Renal cortical epithelial cell (primary cell): Measurements from ENCODE around the gene PGLYRP1. TPM values are rescaled to one million over a fixed set of nuclear protein-coding genes. Genes with fewer than 3 reads are reported as not detected.

Source experiments
- DNase-seq: peaks from one replicate; pipeline ENCODE4 v3.0.0-alpha.2; 2011; ENCODE audit warnings: low read depth
- total RNA-seq: library from RNA; depleted of rRNA; stranded (reverse); fragments of >200 nt; gene quantifications from 2 replicates; pipeline ENCODE4 v1.2.3, GENCODE V29; 2014

Gene PGLYRP1
- total RNA-seq, 1 donor from 2014 or later: not detected

DNA sequence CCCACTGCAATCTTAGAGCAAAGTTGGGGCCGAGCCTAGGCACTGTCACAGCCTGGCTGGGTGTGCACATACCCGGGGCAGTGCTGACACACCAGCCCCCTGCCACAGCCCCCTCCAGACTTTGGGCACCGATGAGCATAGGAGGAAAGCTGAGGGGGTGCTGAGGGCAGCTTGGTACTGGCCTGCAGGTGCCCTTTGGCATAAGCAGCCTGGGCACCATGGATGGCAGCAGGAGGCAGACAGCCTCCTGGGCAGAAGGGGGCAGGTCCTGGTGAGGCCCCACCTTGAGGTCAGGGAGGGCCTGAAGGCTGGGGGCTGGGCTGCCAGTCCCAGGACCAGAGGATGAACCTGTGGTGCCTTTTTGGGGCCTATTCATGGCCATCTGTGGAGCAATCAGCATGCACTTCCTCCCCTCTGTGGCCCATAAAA, 9.8 kb upstream of the PGLYRP1 start:
- DNase-seq: no peak

DNA sequence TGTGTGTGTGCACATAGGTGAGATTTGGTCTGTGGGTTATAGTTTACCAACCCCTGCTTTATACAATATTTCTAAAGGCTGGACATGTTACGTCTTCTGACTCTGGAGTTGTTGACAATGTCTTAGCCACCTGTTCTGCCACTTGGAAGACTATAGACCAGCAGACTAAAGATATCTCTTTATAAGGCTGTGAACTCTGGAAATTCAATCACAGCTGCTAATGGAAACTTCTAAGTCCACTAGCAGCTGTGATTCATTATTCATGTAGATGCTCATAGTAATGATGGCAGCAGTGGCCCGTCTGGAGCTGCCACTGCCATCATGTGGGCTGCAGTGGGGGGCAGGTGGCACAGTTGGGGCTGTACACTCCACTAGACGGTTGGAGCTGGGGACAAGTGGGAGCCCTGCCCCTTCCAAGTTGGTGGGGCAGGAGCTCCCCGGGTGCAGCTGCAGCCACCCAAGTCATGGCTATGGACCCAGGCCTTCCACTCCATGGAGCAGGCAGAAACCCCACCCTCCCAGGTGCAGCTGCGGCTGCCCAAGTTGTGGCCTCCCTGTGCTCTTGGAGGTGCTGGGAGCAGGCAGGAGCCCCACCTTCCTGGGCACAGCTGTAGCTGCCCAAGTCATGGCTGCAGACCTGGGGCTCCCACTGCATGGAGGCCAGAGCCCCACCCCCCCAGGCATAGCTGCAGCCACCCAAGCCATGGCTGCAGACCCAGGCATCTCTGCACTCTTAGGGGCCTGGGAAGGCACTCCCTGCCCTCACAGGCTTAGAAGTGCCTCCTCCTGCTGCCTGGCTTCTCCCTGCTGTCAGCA, 9.1 kb upstream of the PGLYRP1 start:
- no peak for DNase-seq

GRCh38 chr19:46030812-46031550, 8.1 kb upstream of the PGLYRP1 start:
- DNase-seq: no peak

DNA sequence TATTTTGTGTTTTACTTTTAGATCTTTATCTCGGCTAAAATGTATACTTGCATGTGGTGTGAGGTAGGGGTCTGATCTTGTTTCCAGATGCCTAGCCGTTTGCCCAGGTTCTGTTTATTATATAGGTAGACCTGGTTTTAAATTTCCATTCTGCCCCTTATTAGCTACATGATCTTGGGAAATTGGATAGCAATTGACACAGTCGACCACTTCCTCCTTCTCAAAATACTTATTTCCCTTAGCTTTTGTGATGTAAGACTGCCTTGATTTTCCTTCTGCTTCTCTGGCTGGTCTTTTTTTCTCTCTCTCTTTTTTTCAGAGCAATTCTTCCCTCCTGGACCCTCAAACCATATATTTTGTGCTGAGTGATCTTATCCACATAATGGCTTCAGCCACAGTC, 3.0 kb upstream of the PGLYRP1 start:
- DNase-seq: no peak

- DNase-seq: no peak
Measured at GRCh38 chr19:46023311-46023779, 492 bp upstream of the PGLYRP1 start.

- DNase-seq: no peak
Measured at GRCh38 chr19:46022061-46022430, 807 bp downstream of the PGLYRP1 start.

- DNase-seq: no peak
Measured at GRCh38 chr19:46021531-46022041, 1.3 kb downstream of the PGLYRP1 start.

DNA sequence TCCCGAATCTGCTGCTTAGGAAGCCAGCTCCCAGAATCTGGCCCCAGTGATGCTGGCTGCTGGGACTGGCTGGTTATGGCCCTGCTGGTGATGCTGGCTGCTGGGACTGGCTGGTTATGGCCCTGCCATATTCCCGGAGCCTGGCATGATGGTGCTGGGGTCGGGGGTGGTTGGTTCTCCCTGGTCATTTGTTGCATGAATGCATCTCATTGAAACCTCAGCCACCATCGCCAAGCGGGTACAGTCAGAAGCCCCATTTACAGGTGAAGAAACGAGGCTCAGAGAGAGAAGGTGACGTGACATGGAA, 2.1 kb downstream of the PGLYRP1 start:
- DNase-seq: no peak

GRCh38 chr19:46019270-46019669, 3.6 kb downstream of the PGLYRP1 start:
- no peak for DNase-seq

DNA sequence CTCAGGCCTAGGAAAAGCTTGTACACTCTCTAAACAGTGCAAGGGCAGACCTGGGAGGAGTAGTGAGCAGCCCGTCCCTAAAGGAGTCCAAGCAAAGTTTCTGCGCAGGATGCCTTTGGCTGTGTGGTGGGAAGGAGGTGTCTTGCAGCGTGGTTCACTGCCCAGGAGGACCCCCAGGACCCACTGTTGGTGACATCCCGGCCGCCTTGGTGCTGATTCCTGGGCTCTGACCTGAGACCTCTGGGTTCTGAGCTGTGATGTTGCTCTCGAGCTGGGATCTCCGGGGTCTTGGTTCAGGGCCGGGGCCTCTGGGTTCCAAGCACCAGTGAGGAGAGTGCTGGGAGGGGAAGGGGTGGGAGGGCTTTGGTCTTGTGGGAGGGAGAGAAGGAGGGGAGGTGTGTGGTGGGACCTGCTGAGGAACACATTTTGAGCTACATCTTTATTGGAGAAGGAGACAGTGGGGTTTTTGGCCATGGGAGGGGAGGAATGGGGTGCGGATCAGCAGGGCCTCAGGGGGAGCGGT, 4.1 kb downstream of the PGLYRP1 start:
- DNase-seq: no peak

- no peak for DNase-seq
Measured at GRCh38 chr19:46017874-46018675, 4.8 kb downstream of the PGLYRP1 start.

DNA sequence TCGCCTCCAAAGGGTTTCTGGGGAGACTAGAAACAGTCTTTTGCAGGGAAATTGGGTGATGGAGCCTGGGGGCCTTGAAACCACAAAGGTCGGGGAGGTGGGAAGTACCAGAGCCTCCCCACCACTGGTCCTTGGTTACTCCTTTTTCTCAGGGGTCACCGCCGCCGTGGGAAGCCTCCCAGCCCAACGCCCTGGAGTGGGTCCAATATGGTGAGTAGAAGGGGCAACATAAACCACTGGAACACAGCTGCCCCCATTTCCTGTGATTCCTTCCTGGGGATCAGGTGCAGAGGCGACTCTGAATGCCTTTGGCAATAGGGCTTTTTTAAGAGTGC, 5.8 kb downstream of the PGLYRP1 start:
- DNase-seq: no peak

GRCh38 chr19:46016426-46017094, 6.3 kb downstream of the PGLYRP1 start:
- peak; percentile 49 for DNase-seq

- no peak for DNase-seq
Measured at GRCh38 chr19:46015687-46016425, 7.0 kb downstream of the PGLYRP1 start.

GRCh38 chr19:46014941-46015686, 7.7 kb downstream of the PGLYRP1 start:
- peak; percentile 57 for DNase-seq

GRCh38 chr19:46014534-46014933, 8.3 kb downstream of the PGLYRP1 start:
- DNase-seq: no peak

DNA sequence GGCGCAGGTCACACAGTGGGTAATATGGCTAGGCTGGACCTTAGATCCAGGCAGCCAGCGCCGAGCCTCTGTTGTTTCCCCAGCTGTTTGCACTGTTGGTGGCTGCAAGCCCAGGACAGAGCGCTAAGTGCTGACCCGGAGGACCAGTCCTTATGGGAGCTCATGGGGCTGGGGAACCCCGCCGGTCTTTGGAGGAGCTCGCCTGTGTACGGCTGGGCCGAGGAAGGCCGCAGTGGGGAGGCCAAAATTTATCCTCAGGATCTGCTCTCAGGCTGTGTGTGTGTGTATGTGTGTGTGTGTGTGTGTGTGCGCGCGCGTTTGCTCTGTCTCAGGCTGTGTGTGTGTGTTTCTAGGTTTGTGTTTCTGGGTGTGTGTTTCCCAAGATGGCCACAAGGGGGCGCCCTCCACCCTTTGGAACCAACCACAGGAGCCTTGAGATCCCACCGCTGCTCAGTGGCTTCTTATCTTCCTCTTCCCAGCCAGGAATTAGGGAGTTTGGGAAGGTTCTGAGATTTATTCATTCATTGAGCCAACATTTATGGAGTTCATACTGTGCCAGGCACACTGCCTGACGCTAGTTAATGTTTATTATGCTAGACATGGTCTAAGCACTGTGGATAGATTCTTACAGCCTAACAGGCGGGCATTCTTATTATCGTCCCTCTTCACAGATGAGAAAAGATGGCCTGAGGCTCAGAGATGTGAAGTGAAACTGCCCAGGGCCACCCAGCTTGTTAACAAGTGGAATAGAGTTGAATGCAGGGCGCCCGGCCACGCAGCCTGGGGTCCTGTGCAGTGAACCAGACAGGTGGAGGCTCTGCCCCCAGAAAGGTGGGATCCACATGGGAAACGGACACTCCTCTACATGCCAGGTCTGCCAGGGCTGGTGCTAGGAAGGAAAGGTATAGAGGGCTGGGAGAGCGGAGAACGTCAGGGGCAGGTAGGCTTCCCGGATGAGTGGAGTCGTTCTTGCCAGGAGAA, 13.0 kb downstream of the PGLYRP1 start:
- DNase-seq: peak; percentile 35

DNA sequence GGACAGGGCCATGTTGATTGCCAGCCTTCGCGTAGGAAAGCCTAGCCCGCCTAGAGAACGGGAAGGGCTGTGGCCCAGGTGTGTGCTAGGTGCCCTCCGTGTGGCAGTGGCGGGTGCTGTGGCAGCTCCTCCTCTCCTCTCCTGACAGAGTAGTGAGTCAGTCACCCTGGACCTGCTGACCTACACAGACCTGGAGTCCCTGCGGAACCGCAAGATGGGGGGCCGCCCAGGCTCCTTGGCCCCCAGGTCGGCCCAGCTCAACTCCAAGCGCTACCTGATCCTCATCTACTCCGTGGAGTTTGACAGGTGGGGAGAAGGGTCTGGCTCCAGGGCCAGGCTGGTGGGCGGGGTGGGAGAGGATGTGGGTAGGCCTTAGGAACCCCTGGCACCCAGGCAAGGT, 16.4 kb downstream of the PGLYRP1 start:
- no peak for DNase-seq
